ENCODE data around the gene TGFBRAP1. TPM values are rescaled to one million over a fixed set of nuclear protein-coding genes. Genes with fewer than 3 reads are reported as not detected.

TGFBRAP1 gene
- total and polyA plus RNA-seq, 8 donors, result 3.6 to 11.5 (median 8.7) TPM

DNA sequence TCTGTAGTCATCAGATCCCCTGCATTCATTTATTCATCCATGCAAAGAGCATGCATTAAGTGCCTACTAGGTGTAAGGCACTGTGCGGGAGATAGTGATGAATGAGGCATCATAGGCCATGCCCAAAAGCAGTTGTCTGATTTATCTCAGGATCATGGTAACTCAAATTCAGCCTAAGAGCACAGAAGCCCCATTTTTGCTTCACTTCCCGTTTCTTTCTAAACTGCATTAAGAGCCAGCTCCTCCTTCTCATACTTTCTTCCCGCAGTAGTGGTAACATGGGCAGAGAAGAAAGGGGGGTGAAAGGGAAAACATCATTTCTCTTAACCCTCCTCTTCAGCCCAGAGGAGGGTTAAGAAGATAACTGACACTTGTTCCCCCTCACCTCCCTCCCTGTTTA lies 85.1 kb downstream of the TGFBRAP1 start:
- Histone ChIP-seq H3K4me3 (no peak overlapping the region), H3K9me3 (no peaks in the 10 kb centered on the region), H3K4me1 (no peaks in the 10 kb centered on the region), H3K36me3 (no peaks in the 10 kb centered on the region), H3K27me3 (no peaks in the 10 kb centered on the region), H3K27ac (no peak overlapping the region)
- FAIRE-seq (no peak), ATAC-seq (no peak), DNase-seq (no peak)
- intact Hi-C loops (cut with DNase I), result loop anchor here in 1 of 3 donors (10.0 kb wide), 1 partner anchor 140 kb away; no protein-coding TSS in a partner anchor
- TF ChIP-seq, protein P1, sequence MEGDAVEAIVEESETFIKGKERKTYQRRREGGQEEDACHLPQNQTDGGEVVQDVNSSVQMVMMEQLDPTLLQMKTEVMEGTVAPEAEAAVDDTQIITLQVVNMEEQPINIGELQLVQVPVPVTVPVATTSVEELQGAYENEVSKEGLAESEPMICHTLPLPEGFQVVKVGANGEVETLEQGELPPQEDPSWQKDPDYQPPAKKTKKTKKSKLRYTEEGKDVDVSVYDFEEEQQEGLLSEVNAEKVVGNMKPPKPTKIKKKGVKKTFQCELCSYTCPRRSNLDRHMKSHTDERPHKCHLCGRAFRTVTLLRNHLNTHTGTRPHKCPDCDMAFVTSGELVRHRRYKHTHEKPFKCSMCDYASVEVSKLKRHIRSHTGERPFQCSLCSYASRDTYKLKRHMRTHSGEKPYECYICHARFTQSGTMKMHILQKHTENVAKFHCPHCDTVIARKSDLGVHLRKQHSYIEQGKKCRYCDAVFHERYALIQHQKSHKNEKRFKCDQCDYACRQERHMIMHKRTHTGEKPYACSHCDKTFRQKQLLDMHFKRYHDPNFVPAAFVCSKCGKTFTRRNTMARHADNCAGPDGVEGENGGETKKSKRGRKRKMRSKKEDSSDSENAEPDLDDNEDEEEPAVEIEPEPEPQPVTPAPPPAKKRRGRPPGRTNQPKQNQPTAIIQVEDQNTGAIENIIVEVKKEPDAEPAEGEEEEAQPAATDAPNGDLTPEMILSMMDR (IDR thresholded peaks at IDR 0.05), result no peak
- WGBS, 2 donors, result 79 to 81% methylated on average over 3 of the region's 3 CpGs

DNA sequence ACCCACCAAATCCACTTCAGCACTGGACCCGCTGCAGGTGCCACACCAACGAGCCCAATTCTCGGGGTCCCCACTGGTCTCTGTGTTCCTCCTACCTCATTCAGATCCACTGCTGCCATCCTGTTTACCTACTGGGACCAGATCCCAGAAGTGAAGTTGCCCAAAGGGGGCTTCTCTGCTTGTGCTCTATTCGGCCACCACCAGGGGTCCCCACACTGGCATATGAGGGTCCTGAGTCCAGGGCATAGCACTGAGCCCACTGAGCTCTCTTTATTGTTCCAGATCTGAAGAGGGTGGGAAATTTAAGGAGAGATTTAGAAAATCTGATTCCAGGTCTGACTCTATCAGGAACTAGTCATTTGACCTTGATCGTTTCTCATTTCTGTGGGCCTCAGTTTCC lies 85.6 kb downstream of the TGFBRAP1 start:
- TF ChIP-seq, protein P1 (IDR thresholded peaks at IDR 0.05), result no peak
- Histone ChIP-seq H3K27me3 (no peaks in the 10 kb centered on the region), H3K27ac (no peak overlapping the region), H3K4me3 (no peak overlapping the region), H3K36me3 (no peaks in the 10 kb centered on the region), H3K9me3 (no peaks in the 10 kb centered on the region), H3K4me1 (no peaks in the 10 kb centered on the region)
- intact Hi-C loops (cut with DNase I), result loop anchor here in 1 of 3 donors (10.0 kb wide), 1 partner anchor 139 kb away; no protein-coding TSS in a partner anchor
- 50 to 51% methylated on average over 5 of the region's 5 CpGs for WGBS, 2 donors
- ATAC-seq, result no peak
- no peak for DNase-seq
- FAIRE-seq, result no peak

DNA sequence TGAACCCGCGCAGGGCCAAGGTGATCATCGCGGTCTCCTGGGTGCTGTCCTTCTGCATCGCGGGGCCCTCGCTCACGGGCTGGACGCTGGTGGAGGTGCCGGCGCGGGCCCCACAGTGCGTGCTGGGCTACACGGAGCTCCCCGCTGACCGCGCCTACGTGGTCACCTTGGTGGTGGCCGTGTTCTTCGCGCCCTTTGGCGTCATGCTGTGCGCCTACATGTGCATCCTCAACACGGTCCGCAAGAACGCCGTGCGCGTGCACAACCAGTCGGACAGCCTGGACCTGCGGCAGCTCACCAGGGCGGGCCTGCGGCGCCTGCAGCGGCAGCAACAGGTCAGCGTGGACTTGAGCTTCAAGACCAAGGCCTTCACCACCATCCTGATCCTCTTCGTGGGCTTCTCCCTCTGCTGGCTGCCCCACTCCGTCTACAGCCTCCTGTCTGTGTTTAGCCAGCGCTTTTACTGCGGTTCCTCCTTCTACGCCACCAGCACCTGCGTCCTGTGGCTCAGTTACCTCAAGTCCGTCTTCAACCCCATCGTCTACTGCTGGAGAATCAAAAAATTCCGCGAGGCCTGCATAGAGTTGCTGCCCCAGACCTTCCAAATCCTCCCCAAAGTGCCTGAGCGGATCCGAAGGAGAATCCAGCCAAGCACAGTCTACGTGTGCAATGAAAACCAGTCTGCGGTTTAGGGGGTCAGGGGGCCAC lies 87.1 kb downstream of the TGFBRAP1 start:
- DNase-seq (no peak), FAIRE-seq (no peak), ATAC-seq (no peak)
- no peaks in the 10 kb centered on the region for H3K36me3 ChIP-seq
- TF ChIP-seq, protein P1 (IDR thresholded peaks at IDR 0.05), result no peak
- no peaks in the 10 kb centered on the region for H3K4me1 ChIP-seq
- H3K27ac ChIP-seq, result no peak overlapping the region
- intact Hi-C loops (cut with DNase I), result loop anchor here in 1 of 3 donors (10.0 kb wide), 1 partner anchor 138 kb away; no protein-coding TSS in a partner anchor
- H3K9me3 ChIP-seq, result no peaks in the 10 kb centered on the region
- no peak overlapping the region for H3K4me3 ChIP-seq
- no peaks in the 10 kb centered on the region for H3K27me3 ChIP-seq
- WGBS, 2 donors, result 90 to 93% methylated on average over 50 of the region's 50 CpGs

DNA sequence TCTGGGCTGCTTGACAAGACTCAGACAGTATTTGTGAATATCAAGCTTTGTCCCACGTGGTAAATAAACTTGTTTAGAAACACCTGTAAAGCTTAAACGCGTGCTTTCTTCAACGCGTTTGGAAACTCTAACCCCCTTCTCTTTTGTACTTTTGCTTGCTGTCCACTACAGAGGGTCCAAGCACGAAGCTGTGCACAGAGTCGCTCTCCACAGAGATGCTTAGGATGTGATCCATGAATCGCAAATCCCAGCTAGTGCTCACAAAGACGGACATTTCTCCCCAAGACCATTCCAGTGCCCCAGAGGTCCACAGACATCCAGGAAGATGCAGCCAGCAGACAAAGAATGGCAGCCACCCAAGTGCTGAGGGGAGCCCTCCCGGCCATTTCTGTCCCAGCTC lies 88.1 kb downstream of the TGFBRAP1 start, which contains the start of gene GPR45:
GPR45 (plus strand) TSS at position 301 of the 400 bp plus-strand sequence. CDS start 116 bp downstream, outside the sequence.
- Histone ChIP-seq H3K4me1 (no peaks in the 10 kb centered on the region), H3K27ac (no peak within 1 kb of the TSS), H3K27me3 (no peaks in the 10 kb centered on the region), H3K4me3 (no peak within 1 kb of the TSS), H3K9me3 (no peaks in the 10 kb centered on the region), H3K36me3 (no peaks in the 10 kb centered on the region)
- TF ChIP-seq, protein P1 (IDR thresholded peaks at IDR 0.05), result no peak
- no peak for DNase-seq
- intact Hi-C loops (cut with DNase I), result loop anchor here in 1 of 3 donors (10.0 kb wide), 1 partner anchor 137 kb away; no protein-coding TSS in a partner anchor
- no peak for FAIRE-seq
- no peak for ATAC-seq
- 67 to 78% methylated on average over 10 of the region's 10 CpGs for WGBS, 2 donors

DNA sequence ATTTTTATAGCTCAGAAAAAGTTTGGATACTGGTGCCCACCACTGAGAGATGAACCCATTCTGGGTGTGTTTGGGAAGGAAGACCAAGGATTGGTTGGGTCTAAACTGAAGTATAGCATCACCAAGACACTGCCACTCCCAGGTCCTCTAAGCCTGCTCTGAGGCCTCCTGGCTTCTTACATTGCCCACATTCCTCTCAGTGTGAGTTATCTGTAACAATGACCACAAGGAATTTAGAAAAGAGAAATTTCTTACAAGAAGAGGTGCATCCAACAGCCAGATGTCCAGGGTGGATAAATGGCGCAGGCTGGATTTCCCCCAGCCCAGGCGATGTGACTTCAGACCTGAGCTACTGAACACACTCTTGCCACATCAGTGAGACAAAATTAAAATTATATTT lies 89.6 kb downstream of the TGFBRAP1 start:
- TF ChIP-seq, protein P1 (IDR thresholded peaks at IDR 0.05), result no peak
- H3K27me3 ChIP-seq, result no peaks in the 10 kb centered on the region
- intact Hi-C loops (cut with DNase I), result loop anchor here in 2 of 3 donors (5.0 to 10.0 kb wide), 2 partner anchors 128 to 135 kb away; no protein-coding TSS in a partner anchor
- H3K9me3 ChIP-seq, result no peaks in the 10 kb centered on the region
- H3K4me1 ChIP-seq, result no peaks in the 10 kb centered on the region
- FAIRE-seq (no peak), ATAC-seq (no peak), DNase-seq (no peak)
- no peak overlapping the region for H3K4me3 ChIP-seq
- WGBS, 2 donors, result 87 to 96% methylated on average over 2 of the region's 2 CpGs
- H3K36me3 ChIP-seq, result no peaks in the 10 kb centered on the region
- no peak overlapping the region for H3K27ac ChIP-seq

Measured in pancreas (tissue), 10 donors.